ENCODE data around the gene DSC3. TPM values are rescaled to one million over a fixed set of nuclear protein-coding genes. Genes with fewer than 3 reads are reported as not detected.
"Not testable (repeated sequence)": the region's sequence is repeated elsewhere in the genome, so short reads cannot be mapped to it uniquely, and the experiment has no call there.

The DSC3 gene
- total and polyA plus RNA-seq, 2 experiments from 2014 or later: 0.81 to 1.2 TPM

DNA sequence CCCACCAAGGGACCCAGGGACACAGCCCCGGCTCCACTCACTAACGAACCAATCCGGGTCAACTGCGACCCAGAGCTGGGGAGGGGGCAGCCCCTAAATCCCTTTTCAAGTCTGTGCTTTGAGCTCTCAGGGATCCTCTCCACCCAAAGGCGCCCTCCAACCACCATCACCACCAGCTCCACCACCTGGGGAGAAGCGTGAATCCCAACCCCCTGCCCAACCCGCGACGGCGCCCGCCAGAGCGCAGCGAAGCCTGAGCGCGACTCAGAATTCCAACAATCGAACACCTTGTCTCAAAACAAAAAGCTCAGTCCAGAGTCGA lies 497 bp downstream of the DSC3 start:
- peaks cover 77% of the 10 kb centered on the region for H3K27me3 ChIP-seq
- no peaks in the 10 kb centered on the region for H3K9me3 ChIP-seq (ENCODE audit: low read depth)
- no peaks in the 10 kb centered on the region for H3K36me3 ChIP-seq
- peak in 1 of 2 donors; percentile 19 for DNase-seq (ENCODE audit: low read depth in 1 of 2, low spot score in 1 of 2)
- no peaks in the 10 kb centered on the region for H3K4me1 ChIP-seq (ENCODE audit: low read depth)
- TF ChIP-seq, protein P1, sequence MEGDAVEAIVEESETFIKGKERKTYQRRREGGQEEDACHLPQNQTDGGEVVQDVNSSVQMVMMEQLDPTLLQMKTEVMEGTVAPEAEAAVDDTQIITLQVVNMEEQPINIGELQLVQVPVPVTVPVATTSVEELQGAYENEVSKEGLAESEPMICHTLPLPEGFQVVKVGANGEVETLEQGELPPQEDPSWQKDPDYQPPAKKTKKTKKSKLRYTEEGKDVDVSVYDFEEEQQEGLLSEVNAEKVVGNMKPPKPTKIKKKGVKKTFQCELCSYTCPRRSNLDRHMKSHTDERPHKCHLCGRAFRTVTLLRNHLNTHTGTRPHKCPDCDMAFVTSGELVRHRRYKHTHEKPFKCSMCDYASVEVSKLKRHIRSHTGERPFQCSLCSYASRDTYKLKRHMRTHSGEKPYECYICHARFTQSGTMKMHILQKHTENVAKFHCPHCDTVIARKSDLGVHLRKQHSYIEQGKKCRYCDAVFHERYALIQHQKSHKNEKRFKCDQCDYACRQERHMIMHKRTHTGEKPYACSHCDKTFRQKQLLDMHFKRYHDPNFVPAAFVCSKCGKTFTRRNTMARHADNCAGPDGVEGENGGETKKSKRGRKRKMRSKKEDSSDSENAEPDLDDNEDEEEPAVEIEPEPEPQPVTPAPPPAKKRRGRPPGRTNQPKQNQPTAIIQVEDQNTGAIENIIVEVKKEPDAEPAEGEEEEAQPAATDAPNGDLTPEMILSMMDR (IDR thresholded peaks at IDR 0.05; ENCODE audit: low read depth, low read length): no peak
- no peak overlapping the region for H3K27ac ChIP-seq
- H3K4me3 ChIP-seq: peak overlapping the region; percentile 34

DNA sequence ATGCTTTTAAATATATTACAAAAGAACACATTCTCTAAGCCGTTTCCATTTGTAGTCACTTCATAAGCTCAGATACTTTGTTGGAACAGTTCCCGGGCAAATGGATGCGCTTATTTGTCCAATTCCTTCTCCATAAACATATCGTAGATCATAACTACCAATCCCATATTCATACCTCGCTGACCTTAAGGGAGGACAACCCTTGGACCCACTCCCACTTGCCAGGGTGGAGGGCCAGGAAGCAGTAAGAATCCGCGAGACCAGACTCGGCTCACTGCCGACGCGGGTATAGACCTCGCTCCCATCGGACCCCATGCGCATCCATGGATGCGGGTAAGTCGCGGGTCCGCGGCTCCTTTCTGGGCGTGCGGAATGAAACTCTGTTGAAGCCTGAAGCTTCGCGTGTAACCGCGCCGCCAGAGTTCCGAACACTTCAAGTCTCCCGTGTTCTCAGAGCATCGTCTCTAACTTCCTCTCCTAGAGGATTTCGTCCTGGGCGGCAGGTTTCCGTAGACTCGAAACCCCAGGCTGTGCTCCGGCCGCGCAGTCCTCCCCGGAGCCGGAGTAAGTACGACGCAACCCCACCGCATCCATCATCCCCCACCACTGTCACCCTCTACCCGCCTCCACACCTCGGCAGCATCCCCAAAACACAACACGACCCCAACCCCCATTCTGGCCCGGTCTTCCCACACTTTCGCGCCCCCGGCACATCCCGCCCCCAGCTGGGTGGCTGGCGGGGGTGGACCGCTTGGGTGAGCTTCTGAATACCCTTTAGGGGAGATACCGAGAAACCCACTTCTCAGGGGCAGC lies 1.1 kb downstream of the DSC3 start:
- TF ChIP-seq, protein P1 (IDR thresholded peaks at IDR 0.05; ENCODE audit: low read depth, low read length): no peak
- H3K9me3 ChIP-seq (ENCODE audit: low read depth): no peaks in the 10 kb centered on the region
- H3K27me3 ChIP-seq: peaks cover 77% of the 10 kb centered on the region
- H3K4me3 ChIP-seq: peak overlapping the region; percentile 34
- DNase-seq (ENCODE audit: low read depth in 1 of 2, low spot score in 1 of 2): peak; percentile 34 to 40
- H3K27ac ChIP-seq: no peak overlapping the region
- H3K4me1 ChIP-seq (ENCODE audit: low read depth): no peaks in the 10 kb centered on the region
- H3K36me3 ChIP-seq: no peaks in the 10 kb centered on the region

DNA sequence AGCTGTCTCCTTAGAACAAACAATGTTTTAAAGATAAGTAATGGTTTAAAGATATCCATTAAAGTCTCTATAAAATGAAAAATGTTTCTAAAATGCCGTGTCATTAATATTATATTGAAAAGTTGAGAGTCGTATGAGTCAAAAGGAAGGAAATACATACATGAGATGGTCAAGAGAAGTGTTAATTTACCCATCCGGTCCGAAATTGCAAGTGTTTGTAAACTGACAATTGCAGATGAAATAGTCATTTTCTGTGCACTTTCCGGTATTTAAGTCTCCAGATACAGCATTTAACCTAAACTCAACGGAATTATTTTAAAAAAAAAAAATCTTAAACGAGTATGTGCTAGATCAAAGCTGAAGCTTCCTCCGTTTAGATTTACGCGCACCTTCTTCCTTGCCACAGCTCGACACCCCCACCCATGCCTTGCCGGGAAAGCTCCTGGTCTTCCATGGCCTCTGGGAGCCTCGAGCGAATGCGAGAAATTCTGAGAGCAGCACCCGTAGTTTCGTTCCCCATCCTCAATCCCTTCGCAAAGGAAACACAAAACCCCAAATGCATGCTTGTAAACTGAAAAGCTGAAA lies 1.8 kb downstream of the DSC3 start:
- Histone ChIP-seq H3K9me3 (ENCODE audit: low read depth) (no peaks in the 10 kb centered on the region), H3K4me1 (ENCODE audit: low read depth) (no peaks in the 10 kb centered on the region), H3K27ac (no peak overlapping the region), H3K4me3 (peak overlapping the region; percentile 34), H3K27me3 (peaks cover 77% of the 10 kb centered on the region), H3K36me3 (no peaks in the 10 kb centered on the region)
- peak; percentile 18 to 37 for DNase-seq (ENCODE audit: low read depth in 1 of 2, low spot score in 1 of 2)
- TF ChIP-seq, protein P1 (IDR thresholded peaks at IDR 0.05; ENCODE audit: low read depth, low read length): no peak

DNA sequence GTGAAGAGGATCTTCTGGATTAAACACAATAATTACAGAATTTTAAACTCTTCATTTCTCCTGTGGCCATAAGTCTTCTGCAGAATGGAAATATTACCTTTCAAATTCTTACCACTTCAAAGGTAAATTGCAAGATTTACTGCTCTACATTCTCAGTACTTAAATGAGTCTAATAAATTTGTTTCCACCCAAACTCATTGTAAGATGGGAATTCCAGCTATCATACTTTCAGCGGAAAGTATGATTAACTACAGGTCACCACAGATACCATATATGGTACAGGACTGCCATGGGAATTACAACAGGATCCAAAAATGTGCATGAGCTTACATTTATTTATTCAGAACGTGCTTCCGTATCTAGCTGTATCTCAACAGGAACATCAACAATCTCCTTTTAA lies 3.1 kb downstream of the DSC3 start:
- TF ChIP-seq, protein P1 (IDR thresholded peaks at IDR 0.05; ENCODE audit: low read depth, low read length): no peak
- Histone ChIP-seq H3K27ac (no peak overlapping the region), H3K27me3 (peaks cover 71% of the 10 kb centered on the region), H3K36me3 (no peaks in the 10 kb centered on the region), H3K4me1 (ENCODE audit: low read depth) (no peaks in the 10 kb centered on the region), H3K4me3 (no peak overlapping the region), H3K9me3 (ENCODE audit: low read depth) (no peaks in the 10 kb centered on the region)
- DNase-seq (ENCODE audit: low read depth in 1 of 2, low spot score in 1 of 2): peak in 1 of 2 donors; percentile 64

DNA sequence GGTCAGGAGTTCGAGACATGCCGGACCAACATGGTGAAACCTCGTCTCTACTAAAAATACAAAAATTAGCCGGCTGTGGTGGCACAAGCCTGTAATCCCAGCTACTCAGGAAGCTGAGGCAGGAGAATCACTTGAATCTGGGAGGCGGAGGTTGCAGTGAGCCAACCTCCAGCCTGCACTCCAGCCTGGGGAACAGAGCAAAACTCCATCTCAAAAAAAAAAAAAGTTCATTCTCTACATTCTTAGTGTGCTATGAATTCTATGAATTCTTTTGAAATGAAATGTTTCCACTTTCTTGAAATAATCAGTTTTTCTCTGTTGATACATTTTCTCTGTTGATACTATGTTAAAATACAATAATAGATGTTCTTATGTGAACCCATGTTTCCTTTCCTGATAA lies 4.9 kb downstream of the DSC3 start:
- not testable (repeated sequence) for H3K27ac ChIP-seq; H3K36me3 ChIP-seq; H3K4me1 ChIP-seq (ENCODE audit: low read depth); H3K4me3 ChIP-seq; H3K9me3 ChIP-seq (ENCODE audit: low read depth)
- peak in 1 of 2 donors; percentile 52 for DNase-seq (ENCODE audit: low read depth in 1 of 2, low spot score in 1 of 2)
- H3K27me3 ChIP-seq: peaks cover 54% of the 10 kb centered on the region

DNA sequence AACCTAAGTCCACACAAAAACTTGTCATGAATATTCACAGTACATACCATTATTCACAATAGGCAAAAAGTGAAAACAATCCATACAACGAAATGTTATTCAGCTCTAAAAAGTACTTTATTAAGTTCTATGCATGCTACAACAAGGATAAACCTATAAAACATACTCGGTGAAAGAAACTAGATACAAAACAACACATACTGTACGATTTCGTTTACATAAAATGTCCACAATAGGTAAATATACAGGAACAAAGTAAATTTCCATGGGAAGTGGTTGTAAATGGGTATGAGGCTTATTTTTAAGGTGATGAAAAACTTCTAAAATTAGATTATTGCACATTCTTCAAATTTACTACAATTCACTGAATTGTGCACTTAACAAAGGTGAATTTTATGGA lies 8.0 kb downstream of the DSC3 start:
- Histone ChIP-seq H3K4me3 (no peak overlapping the region), H3K4me1 (ENCODE audit: low read depth) (no peaks in the 10 kb centered on the region), H3K27me3 (peaks cover 23% of the 10 kb centered on the region), H3K36me3 (no peaks in the 10 kb centered on the region), H3K27ac (no peak overlapping the region), H3K9me3 (ENCODE audit: low read depth) (no peaks in the 10 kb centered on the region)
- no peak for DNase-seq (ENCODE audit: low read depth in 1 of 2, low spot score in 1 of 2)
- TF ChIP-seq, protein P1 (IDR thresholded peaks at IDR 0.05; ENCODE audit: low read depth, low read length): no peak

All from cardiac muscle cell (in vitro differentiated cells and primary cell).